ENCODE measurements around the gene SRCIN1. TPM values are rescaled to one million over a fixed set of nuclear protein-coding genes. Genes with fewer than 3 reads are reported as not detected.

SRCIN1 gene
- total RNA-seq, 3 donors from 2014 or later = 0.16 to 0.49 TPM; not detected in 1

- no peak overlapping the region for H3K4me3 Mint-ChIP-seq
- no peaks in the 10 kb centered on the region for H3K9me3 Mint-ChIP-seq
- H3K27me3 Mint-ChIP-seq (ENCODE audit: low read depth) = peaks cover 41% of the 10 kb centered on the region
Measured at GRCh38 chr17:38621538-38621937, 15.8 kb upstream of the SRCIN1 start.

GRCh38 chr17:38620551-38621277 is 15.0 kb upstream of the SRCIN1 start:
- no peak for DNase-seq
- no peak overlapping the region for H3K4me3 Mint-ChIP-seq
- no peaks in the 10 kb centered on the region for H3K36me3 Mint-ChIP-seq (ENCODE audit: insufficient read depth)
- H3K4me1 Mint-ChIP-seq (ENCODE audit: low read depth) = peaks cover 4% of the 10 kb centered on the region
- no peak for ATAC-seq
- peaks cover 44% of the 10 kb centered on the region for H3K27me3 Mint-ChIP-seq (ENCODE audit: low read depth)
- no peaks in the 10 kb centered on the region for H3K9me3 Mint-ChIP-seq

More at GRCh38 chr17:38621538-38621937, 15.8 kb upstream of the SRCIN1 start:
- H3K4me1 Mint-ChIP-seq (ENCODE audit: low read depth) = peaks cover 4% of the 10 kb centered on the region
- ATAC-seq = no peak
- no peaks in the 10 kb centered on the region for H3K36me3 Mint-ChIP-seq (ENCODE audit: insufficient read depth)
- no peak for DNase-seq

GRCh38 chr17:38619937-38620550 is 14.3 kb upstream of the SRCIN1 start:
- no peak for ATAC-seq
- Mint-ChIP-seq H3K9me3 (no peaks in the 10 kb centered on the region), H3K27me3 (ENCODE audit: low read depth) (peaks cover 41% of the 10 kb centered on the region), H3K4me3 (no peak overlapping the region), H3K4me1 (ENCODE audit: low read depth) (peaks cover 4% of the 10 kb centered on the region), H3K36me3 (ENCODE audit: insufficient read depth) (no peaks in the 10 kb centered on the region)
- no peak for DNase-seq

- no peak for DNase-seq
- no peak overlapping the region for H3K4me3 Mint-ChIP-seq
- peaks cover 40% of the 10 kb centered on the region for H3K27me3 Mint-ChIP-seq (ENCODE audit: low read depth)
- H3K9me3 Mint-ChIP-seq = no peaks in the 10 kb centered on the region
- no peaks in the 10 kb centered on the region for H3K36me3 Mint-ChIP-seq (ENCODE audit: insufficient read depth)
- H3K4me1 Mint-ChIP-seq (ENCODE audit: low read depth) = peaks cover under 1% of the 10 kb centered on the region
- ATAC-seq = no peak
Measured at GRCh38 chr17:38619451-38619795, 13.7 kb upstream of the SRCIN1 start.

- no peak for ATAC-seq
- Mint-ChIP-seq H3K27me3 (ENCODE audit: low read depth) (peaks cover 49% of the 10 kb centered on the region), H3K4me3 (no peak overlapping the region), H3K4me1 (ENCODE audit: low read depth) (no peaks in the 10 kb centered on the region), H3K36me3 (ENCODE audit: insufficient read depth) (no peaks in the 10 kb centered on the region), H3K9me3 (no peaks in the 10 kb centered on the region)
- no peak for DNase-seq
Measured at GRCh38 chr17:38617967-38618760, 12.4 kb upstream of the SRCIN1 start.

- Mint-ChIP-seq H3K4me3 (no peak overlapping the region), H3K27me3 (ENCODE audit: low read depth) (peaks cover 48% of the 10 kb centered on the region), H3K9me3 (no peaks in the 10 kb centered on the region), H3K36me3 (ENCODE audit: insufficient read depth) (no peaks in the 10 kb centered on the region), H3K4me1 (ENCODE audit: low read depth) (no peaks in the 10 kb centered on the region)
- ATAC-seq (no peak), DNase-seq (no peak)
Measured at GRCh38 chr17:38617074-38617860, 11.5 kb upstream of the SRCIN1 start.

- ATAC-seq = no peak
- no peaks in the 10 kb centered on the region for H3K9me3 Mint-ChIP-seq
- H3K36me3 Mint-ChIP-seq (ENCODE audit: insufficient read depth) = no peaks in the 10 kb centered on the region
- H3K4me1 Mint-ChIP-seq (ENCODE audit: low read depth) = no peaks in the 10 kb centered on the region
- H3K27me3 Mint-ChIP-seq (ENCODE audit: low read depth) = peaks cover 49% of the 10 kb centered on the region
- H3K4me3 Mint-ChIP-seq = no peak overlapping the region
- DNase-seq = no peak
Measured at GRCh38 chr17:38616361-38616760, 10.6 kb upstream of the SRCIN1 start.

GRCh38 chr17:38613981-38614779 is 8.4 kb upstream of the SRCIN1 start:
- Mint-ChIP-seq H3K36me3 (ENCODE audit: insufficient read depth) (no peaks in the 10 kb centered on the region), H3K27me3 (ENCODE audit: low read depth) (peaks cover 59% of the 10 kb centered on the region), H3K9me3 (no peaks in the 10 kb centered on the region)

GRCh38 chr17:38613525-38613980 is 7.8 kb upstream of the SRCIN1 start:
- peaks cover 62% of the 10 kb centered on the region for H3K27me3 Mint-ChIP-seq (ENCODE audit: low read depth)
- DNase-seq = no peak
- ATAC-seq = no peak
- no peaks in the 10 kb centered on the region for H3K4me1 Mint-ChIP-seq (ENCODE audit: low read depth)
- H3K4me3 Mint-ChIP-seq = no peak overlapping the region
- H3K36me3 Mint-ChIP-seq (ENCODE audit: insufficient read depth) = no peaks in the 10 kb centered on the region
- no peaks in the 10 kb centered on the region for H3K9me3 Mint-ChIP-seq

More at GRCh38 chr17:38613981-38614779, 8.4 kb upstream of the SRCIN1 start:
- DNase-seq (no peak), ATAC-seq (no peak)
- Mint-ChIP-seq H3K4me1 (ENCODE audit: low read depth) (no peaks in the 10 kb centered on the region), H3K4me3 (no peak overlapping the region)

GRCh38 chr17:38611872-38612376 is 6.2 kb upstream of the SRCIN1 start:
- no peak for DNase-seq
- Mint-ChIP-seq H3K9me3 (no peaks in the 10 kb centered on the region), H3K4me1 (ENCODE audit: low read depth) (peaks cover 8% of the 10 kb centered on the region), H3K36me3 (ENCODE audit: insufficient read depth) (no peaks in the 10 kb centered on the region), H3K4me3 (no peak overlapping the region), H3K27me3 (ENCODE audit: low read depth) (peaks cover 73% of the 10 kb centered on the region)
- ATAC-seq = no peak

GRCh38 chr17:38611070-38611786 is 5.5 kb upstream of the SRCIN1 start:
- ATAC-seq = no peak
- Mint-ChIP-seq H3K4me3 (no peak overlapping the region), H3K36me3 (ENCODE audit: insufficient read depth) (no peaks in the 10 kb centered on the region), H3K9me3 (no peaks in the 10 kb centered on the region), H3K27me3 (ENCODE audit: low read depth) (peaks cover 78% of the 10 kb centered on the region), H3K4me1 (ENCODE audit: low read depth) (peaks cover 13% of the 10 kb centered on the region)
- DNase-seq = no peak

- ATAC-seq (no peak), DNase-seq (no peak)
- Mint-ChIP-seq H3K36me3 (ENCODE audit: insufficient read depth) (no peaks in the 10 kb centered on the region), H3K9me3 (no peaks in the 10 kb centered on the region), H3K4me1 (ENCODE audit: low read depth) (peaks cover 13% of the 10 kb centered on the region), H3K4me3 (no peak overlapping the region), H3K27me3 (ENCODE audit: low read depth) (peaks cover 79% of the 10 kb centered on the region)
Measured at GRCh38 chr17:38609280-38610031, 3.7 kb upstream of the SRCIN1 start.

Data from activated T-cell treated with anti-CD3 and anti-CD28 coated beads, Interleukin-2, amount 50 U/mL, for 4 hours (primary cell).